SH-SY5Y (cell line): ENCODE measurements around the gene RNASET2.
A peak's percentile ranks its signal among the peaks of the same experiment; 100 is the strongest.

Experiments used
- GATA2 ChIP-seq: IDR thresholded peaks from 2 replicates; pipeline ENCODE4 v1.6.1; 2011; ENCODE audit warnings: mild to moderate bottlenecking, low read depth, low read length
- GATA3 ChIP-seq: IDR thresholded peaks from 2 replicates; pipeline ENCODE4 v1.6.1; 2011; ENCODE audit warnings: low read depth, mild to moderate bottlenecking, low read length, moderate library complexity

RNASET2 gene

DNA sequence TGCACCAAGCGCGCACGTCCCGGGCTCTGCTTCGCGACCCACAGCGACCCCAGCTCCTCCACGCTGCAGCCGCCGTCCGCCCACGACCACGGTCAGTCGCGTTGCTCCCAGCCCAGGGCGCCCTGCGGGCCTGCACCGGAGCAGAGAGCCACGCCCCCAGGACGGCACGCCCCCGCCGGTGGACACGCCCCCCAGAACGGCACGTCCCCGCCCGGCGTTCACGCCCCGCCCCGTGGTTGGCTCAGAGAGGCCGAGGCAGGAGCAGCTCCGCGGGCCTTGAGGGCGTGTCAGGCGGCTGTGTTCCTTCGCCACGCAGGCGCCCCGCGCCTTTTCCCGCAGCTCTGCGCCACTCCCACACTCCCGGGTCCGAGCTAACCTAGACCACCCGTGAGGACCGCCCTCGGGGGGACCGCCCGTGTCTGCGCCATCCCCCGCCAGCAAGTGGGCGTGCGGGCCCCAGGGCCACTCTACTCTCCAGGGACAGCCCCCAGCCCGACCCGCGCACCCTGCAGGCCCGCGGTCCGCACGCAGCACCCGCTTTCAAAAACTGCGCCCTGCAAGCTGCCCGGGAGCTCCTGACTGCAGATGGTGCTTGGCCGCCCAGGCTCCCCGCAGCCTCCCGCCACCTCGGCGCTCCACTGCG lies at the start of gene RNASET2:
TSS of gene RNASET2 (minus strand) at position 107 of the 643 bp plus-strand sequence. CDS start 368 bp downstream, outside the sequence.
- TF ChIP-seq GATA2: no peak
- no peak for TF ChIP-seq GATA3

GRCh38 chr6:167005350-167006159 lies 49.2 kb upstream of the RNASET2 start:
- TF ChIP-seq GATA2 (no peak), GATA3 (no peak)

- TF ChIP-seq GATA2 (no peak), GATA3 (no peak)
These were observed 44.4 kb upstream of the RNASET2 start for GRCh38 chr6:167000759-167001158.

DNA sequence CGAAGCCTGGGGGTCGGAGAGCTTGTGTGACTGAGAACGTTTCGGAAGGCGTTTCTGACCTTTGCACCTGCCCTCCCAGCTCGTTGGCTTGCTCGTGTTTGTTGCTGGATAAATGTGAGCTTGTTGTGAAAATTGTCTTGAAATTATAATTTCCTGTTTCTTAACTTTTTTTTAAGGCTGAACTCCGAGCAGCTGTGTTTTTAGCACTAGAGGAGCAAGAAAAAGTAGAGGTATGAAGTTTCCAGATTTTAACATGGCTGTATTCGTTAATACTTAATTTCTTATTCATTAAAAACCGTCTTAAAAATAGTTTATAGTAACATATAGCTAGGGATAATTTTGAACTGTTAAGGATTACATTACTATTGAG lies 43.5 kb upstream of the RNASET2 start:
- no peak for TF ChIP-seq GATA2
- no peak for TF ChIP-seq GATA3

GRCh38 chr6:166999145-166999883 lies 43.0 kb upstream of the RNASET2 start, which contains the start of gene CEP43:
TSS of gene CEP43 (plus strand) at chr6:166999397. CDS start at chr6:166999413, 16 bp downstream.
- TF ChIP-seq GATA3 (no peak), GATA2 (no peak)

DNA sequence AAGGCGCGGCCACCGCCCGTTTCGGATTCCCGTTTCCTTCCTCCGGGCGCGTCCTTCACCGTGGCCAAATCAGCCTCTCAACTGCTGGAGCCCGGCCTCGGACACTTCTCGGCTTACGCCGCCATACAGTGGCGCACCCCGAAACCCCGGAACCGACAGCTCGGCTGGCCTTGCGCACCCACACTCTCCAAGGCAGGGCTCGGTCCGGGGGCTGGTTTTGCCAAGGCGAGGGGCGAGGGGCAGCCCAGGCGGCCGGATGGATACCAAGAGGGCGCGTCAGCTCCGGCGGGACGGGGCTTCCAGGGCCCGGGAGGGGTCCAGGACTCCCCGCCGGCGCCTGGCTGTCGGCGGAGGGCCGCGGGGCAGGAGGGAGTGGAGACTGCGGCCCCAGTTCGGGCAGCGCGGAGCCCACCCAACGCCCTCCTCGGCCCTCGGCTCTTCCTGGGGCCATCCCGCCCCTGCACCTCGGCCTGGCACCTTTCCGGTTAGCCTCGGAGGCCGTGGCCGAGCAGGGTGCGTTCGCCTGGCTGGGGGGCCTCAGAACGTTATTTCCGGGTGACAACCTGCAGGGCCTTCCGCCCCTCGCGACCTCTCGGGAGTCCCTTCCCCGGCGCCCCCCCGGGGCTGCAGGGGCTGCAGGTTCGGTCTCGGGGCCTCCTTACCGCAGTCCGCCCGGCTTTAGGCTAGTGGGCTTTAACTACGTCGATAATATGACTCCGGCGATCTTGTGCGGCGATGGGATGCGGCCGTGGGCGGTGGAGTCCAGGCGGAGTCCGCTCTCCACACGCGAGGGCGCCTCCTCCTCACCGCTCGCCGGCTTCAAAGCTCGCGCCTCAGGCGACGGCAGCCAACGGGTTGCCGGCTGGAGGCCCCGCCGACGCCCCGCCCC lies 42.1 kb upstream of the RNASET2 start:
- TF ChIP-seq GATA2 (no peak), GATA3 (no peak)

DNA sequence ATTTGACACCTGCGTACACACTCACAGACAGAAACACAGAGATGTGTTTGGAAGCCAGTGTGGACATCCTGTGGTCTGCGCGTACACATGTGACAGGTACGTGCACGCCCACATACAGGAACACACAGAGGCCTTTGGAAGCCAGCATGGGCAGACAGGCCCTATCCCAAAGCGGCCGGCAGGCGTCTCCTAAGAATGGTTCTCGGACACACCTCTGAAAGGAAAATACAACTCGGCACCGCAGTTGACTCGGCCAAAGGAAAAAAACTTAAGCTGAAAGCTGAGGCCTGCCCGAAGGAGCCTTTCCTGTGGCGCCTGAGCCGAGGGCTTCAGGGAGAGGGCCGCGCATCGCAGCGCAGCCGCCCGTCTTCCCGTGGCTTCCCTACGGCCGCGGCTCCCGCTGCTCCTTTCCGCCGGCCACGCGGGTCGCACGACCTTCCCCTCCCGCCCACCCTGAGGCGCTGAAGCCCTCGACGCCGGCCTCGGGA lies 41.5 kb upstream of the RNASET2 start:
- TF ChIP-seq GATA3: no peak
- no peak for TF ChIP-seq GATA2

DNA sequence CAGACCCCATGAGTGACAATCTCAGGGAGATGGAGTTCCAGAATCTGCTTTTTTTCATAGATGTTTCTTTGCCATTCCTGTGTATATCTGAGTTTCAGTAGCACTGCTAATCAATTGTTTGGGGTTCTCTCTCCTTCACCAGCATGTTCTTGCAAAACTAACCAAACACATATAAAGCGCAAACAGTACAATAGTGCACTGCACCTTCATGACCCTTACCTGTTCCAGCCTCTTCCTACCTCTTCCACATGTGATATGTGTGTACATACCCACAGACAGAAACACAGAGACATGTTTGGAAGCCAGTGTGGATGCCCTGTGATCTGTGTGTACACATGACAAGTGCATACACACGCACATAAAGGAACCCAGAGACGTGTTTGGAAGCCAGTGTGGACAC lies 41.0 kb upstream of the RNASET2 start:
- TF ChIP-seq GATA2 (no peak), GATA3 (no peak)

GRCh38 chr6:166996406-166996805 lies 40.1 kb upstream of the RNASET2 start:
- TF ChIP-seq GATA2: no peak
- TF ChIP-seq GATA3: no peak

- TF ChIP-seq GATA3 (no peak), GATA2 (no peak)
These were observed 33.2 kb upstream of the RNASET2 start for GRCh38 chr6:166989427-166990032.

GRCh38 chr6:166988674-166989201 lies 32.4 kb upstream of the RNASET2 start:
- TF ChIP-seq GATA2 (peak; percentile 46; the same call in 1 of the 2 replicates), GATA3 (no peak)

DNA sequence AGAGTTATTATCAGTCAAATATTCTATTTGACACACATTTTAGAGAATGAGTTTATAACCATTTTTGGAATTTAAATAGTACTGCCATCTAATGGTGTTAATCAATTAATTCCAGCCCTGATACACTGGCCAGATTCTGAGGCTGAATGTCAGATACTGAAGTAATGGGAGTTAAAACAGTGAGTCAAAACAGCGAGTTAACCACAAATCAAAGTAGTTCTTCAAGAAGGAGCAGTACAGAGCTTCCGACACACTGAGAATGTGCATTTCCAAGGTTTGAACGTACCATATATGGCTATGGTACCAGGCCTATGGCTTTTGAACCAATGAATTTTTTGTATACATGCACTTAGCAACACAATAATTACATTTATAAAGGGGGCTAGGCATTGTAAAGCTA lies 31.6 kb upstream of the RNASET2 start:
- TF ChIP-seq GATA2 (no peak), GATA3 (no peak)

DNA sequence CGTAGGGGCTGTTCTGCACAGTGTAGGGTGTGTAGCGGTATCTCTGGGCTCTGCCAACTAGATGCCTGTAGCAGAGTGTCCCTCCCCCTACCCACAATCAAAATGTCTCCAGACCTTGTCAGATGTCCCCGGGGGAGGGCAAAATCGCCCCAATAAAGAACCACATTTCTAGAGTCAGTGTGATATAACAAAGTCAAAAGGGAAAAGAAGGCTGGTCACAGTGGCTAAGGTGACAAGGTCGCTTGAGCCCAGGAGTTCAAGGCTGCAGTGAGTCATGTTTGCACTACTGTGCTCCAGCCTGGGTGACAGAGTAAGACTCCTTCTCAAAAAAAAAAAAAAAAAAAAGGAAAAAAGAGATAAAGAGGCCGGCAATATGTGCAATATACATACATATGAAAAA lies 31.1 kb upstream of the RNASET2 start:
- no peak for TF ChIP-seq GATA2
